GM21786 (cell line): ENCODE results near the gene HPX.

Experiments used
- ATAC-seq: cut with Tn5 transposase; IDR thresholded peaks from one replicate; pipeline ENCODE4 v1.9.1; 2021; ENCODE audit not compliant: unreplicated experiment

Gene HPX

DNA sequence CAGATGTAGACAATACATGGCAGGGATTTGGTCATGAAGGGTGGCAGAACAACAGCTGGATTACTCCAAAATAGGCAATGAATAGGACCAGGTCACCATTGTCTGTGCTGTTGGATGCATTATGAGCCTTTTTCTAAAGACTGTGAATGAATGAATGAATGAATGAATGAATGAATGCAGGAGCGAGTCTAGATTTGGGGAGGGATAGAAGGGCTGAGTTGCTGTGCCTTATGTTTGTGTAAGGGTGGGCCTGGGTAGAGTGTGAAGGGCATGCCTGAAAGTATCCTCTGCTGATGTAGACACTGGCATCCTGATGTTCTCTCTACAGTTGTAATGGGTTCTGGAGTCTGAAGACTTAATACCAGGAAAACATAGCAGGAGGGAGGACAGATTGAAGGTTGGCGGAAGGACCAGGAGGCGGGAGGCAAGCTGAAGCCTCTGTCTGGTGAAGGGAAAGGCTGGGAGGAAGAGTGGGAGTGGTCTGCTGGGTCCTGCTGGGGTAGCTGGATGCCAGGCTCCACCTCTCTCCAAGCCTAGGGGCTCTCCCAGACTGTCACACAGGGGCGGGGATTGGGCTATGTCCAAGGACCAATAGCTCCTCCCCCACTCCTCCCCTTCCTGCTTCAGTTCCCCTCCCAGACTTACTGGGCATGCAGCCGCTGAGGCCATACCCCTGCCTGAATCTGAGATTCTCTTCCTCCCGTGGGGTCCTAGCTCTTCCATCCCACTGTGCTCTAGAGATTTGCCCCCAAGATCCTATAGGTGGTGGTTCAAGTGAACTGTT lies 28.1 kb upstream of the HPX start:
- ATAC-seq: peak; percentile 83

DNA sequence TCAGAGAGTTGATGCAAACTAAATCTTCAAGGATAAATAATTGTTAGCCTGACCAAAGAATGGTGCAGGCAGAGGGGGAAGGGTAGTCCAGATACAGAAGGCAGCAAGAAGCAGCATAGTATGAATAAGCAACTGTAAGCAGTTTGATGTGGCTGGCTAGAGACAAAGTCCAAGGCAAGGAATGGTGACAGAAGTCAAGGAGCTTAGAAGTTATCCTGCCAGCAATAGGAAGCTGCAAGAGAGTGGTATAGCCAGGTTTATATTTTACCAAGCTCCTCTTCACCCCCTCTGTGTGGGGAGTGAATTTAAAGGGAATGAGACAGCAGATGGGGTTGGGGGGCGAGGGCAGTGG lies 18.3 kb upstream of the HPX start:
- ATAC-seq: no peak

DNA sequence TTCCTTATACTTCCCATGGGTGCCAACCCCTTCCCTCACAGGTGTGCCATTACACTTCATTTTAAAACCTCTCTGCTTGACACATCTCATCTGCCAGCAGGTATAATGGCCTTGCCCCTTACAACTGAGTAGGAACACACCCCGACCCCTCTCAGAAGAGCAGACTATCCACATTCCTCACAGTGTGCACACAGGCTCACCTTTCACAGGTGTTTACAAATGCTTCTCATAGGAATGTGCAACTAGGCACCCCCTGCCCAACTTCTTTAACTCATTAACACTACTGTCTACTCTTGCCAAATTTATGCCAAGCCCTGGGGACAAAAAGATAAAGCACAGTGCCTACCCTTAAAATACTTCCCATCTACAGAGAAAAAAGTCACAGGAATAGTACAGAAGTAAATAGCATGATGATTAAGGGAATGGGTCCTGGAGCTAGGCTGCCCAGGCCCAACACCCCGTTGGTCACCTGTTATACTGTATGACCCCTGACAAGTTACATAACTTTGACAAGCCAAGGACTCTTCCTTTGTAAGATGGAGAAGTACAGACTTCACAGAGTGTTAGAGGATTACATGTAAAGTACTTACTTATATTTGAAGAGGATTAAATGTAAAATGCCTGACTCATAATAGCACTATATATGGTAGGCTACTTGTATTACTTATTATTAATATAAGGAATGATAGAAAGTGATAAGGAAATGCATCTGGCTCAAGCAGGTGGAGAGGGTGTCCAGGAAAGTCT lies 17.7 kb upstream of the HPX start:
- no peak for ATAC-seq

DNA sequence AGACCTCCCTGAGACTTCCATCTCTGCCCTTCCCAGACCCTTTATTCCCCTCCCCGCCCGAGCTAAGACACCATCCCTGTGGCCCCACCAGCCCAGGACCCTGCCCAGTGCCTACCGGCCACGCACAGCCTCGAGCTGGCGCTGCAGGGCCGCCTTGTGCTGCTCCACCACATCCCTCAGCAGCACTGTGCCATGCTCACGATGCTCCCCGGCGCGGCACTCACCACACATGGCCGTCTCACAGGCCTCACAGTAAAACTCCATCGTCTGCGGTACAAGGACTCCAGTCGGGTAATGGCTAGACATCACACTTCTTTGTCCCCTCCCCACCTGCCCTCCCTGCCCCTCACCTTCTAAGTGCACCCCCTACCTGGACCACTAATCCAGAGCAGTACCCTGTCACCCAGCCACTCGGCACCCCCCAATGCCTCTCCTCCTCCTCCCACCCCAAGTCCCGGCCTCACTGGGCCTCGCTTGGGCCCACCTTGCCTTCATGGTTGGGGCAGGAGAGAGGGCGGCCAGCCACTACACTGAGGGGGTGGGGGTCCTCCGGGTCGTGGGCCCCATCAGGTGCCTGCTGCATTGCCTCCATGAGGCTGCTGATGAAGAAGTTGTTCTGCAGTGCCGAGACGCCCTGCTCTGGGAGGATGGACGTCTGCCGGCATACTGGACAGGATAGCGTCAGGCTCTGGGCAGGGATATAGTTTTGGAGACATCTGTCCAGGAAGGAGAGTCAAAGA lies 17.0 kb upstream of the HPX start:
- ATAC-seq: no peak

DNA sequence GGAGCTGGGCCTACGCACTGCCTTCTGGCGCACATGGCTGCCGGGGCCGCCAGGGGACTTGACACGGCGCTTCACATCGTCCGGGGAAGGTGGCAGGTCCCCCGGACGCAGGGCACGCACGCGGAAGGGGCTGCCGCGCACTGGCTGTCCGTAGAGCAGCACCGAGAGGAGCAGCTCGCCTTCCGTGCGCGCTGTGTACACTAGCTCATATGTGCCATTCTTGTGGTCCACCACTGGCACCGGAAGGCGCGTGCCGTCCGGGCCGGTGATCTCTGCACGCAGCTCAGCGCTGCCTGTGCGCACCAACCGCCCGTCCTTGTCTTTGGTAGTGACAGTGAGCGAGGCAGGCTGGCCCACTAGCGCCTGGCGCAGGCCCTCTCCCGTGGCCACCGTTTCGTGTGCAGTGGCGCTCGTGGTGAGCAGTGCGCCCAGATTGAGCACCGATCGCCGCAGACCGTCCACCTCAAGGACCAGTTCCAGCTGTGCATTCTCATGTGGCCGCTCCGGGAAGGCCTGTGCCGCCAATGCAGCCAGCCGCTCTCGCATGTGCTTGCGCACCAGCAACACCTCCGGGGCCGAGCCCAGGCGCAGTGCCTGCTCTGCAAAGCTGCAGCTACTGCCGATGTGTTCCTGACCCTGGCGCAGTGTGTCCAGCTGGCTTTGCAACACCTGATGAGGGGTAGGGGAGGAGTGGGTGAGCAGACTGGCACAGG lies 15.7 kb upstream of the HPX start:
- ATAC-seq: no peak

DNA sequence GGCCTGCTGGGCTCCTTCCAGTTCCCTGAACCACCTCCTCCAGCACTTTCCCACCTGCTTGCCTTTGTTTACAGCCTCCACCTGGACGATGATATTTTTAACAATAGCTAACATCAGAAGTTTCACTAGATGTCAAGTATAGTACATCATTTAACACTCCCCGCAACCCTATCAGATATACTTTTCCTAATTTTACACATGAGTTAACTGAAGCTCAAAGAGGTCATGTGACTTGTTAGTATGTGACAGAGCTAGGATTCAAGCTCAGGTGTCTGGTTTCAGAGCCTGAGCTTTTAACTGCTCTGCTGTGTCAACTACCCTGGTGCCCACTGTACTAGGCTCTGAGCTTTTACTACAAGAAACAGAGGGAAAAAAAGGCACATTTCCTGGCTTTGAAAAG lies 14.3 kb upstream of the HPX start:
- ATAC-seq: no peak

DNA sequence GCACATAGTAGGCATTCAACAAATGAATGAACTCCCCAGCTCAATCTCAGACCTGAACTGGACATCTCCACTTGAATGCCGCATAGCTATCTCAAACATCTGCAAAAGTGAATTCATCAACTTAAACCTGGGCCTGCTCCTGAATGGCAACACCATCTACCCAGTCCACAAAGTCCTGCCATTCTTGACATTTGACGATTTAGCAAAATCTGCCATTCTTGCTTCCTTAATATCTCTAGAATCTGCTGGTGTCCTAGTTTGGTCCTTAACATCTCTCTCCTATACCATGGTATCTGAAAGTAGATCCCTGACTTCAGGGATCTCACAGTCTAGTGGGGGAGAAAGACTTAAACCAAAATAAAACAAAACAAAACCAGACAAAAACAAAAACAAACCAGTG lies 12.4 kb upstream of the HPX start:
- ATAC-seq: no peak

DNA sequence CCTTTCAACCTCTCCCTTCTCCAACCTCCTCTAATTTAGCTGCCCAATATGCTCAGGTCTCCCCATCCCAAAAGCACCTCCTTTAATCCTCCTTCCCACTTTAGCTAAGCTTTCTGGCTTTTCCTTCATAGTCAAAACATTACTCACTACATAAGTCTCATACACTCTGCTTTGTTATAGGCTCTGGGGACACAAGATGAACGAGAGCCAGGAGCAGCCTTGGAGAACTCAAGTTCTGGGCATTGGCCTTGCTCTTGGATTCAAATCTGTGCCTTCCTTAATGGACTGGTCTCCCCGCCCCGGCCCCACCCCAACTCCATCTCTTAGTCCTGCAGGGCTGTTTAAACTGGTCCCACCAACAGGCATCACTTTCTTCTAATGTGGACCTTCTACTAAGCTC lies 11.4 kb upstream of the HPX start:
- no peak for ATAC-seq

DNA sequence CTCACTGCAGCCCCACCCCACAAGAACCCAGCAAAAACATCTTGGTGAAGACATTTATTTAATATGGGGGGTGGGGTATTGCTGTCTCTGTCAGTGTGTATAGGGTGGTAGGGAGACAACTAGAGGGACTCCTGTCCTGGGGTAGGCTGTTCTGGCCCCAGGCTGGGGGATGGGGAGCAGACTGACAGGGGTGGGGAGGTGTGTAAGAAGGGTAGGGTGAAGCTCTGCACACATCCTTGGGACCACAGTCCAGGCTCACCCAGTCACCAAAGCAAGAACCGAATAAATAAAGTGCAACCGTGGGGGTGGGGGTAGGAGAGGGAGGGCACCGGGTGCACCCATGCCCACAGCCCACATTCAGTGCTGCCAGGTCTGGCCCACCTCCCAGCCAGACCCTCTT lies 7.8 kb upstream of the HPX start:
- ATAC-seq: no peak

DNA sequence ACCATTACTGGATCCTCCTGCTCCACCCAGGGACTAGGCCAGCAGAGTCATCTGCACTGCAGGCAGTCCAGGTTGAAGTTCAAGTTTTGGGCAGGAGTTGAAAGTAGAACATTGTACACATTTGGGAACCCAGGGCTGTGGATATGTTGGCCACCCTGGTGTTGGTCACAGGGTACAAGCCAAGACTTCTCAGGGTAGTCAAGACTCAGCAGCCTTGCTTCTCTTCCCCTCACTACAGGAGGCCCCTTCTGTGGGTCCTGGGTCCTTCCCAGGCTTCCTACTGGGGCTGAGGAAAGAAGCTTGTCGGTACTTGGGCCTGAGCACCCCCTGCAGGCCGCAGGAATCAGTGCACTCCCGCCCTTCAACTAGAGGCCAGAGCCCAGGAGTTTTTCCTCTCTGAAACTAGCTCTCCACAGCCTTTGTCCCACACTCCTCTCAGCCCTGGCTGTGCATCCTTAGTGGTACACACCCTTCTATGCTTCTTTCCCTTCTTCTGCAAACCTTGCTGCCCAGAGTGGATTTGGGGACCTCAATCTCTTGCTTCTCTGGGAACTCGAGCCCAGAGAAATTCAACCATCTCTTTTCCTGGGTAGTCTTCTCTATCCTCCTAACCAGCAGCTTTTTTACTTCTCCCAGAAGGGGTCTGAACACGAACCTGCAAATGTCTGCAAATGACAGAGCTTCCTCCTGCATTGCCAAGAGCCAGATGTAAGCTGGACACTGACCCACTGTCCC lies 2.6 kb upstream of the HPX start:
- peak; percentile 63 for ATAC-seq

DNA sequence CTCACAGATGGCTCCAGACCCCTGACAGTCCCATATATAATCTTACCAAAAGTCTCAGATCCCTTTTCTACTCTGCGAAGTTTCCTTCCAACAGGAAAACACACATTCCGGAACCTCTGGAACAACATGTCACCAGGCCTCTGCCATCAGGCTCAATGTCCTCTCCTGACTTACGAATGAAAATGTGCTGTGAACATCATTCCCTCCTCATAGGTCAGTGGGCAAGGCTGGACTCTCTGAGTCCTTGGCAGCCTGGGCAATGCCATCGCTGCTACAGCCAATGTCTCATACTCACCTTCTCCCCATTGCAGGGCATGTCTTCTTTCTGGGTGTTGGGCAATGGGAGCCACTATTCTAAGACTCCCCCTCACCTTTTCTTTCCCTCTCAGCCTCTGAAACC lies 1.7 kb upstream of the HPX start:
- no peak for ATAC-seq

DNA sequence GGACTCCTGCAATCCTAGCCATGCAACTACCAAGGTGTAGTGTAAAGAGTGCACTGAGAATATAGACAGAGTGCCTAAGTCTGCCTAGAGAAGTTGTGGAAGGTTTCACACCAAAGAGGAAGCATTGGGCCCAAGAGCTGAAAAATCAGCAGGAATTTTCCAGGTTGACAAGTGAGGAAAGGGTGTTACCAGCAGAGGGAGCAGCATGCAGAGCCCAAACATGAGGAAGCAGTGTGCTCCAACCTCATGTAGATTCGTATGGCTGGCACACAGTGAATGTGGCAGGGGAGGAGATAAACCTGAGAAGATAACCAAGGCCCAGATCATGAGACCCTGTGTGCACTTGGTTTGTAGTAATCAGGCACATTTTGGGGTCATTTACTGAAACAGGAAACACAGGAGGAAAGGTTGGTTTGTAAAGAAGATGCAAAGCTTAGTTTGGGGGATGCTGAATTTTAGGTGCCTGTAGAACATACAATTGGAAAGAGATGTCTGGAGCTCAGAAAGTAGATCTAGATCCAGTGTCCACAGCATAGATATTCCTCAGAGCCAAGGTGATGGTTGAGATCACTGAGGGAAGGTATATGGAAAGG lies 1.7 kb downstream of the HPX start:
- ATAC-seq: no peak

DNA sequence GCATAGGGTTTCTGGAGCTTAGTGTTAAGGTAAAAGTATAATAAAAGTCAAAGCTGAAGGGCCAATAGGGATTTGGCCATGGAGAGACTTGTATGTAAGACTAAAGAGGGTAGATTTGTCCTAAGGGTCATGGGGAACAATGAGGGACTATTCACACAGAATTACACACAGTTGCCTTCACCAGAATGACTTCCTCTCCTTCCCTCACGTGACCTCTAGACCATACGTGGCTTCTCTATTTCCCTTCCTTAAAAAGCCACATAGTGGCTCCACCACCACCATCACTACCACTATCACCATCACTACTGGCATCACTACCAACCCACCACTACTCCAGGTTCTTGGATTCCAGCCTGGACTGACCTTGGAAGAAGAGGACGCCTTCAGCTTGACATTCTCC lies 2.8 kb downstream of the HPX start:
- ATAC-seq: no peak

DNA sequence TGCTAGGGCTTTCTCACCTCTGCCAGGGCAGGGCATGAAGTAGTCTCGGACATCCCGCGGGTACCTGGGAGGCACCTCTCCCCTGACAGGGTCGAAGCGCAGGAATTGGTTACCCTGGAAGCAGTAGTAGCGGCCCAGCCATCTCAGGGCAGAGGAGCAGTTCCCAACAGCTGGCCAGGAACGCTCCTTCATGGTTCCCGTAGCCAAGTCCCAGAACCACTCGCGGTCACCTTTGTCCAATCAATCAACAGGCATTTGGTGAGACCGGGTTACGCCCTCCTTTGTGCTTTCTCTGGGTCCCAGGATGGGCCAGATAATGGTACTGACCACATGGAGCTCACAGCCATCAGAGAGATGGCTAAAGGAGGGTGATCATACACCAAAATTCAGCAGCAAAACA lies 3.4 kb downstream of the HPX start:
- no peak for ATAC-seq

DNA sequence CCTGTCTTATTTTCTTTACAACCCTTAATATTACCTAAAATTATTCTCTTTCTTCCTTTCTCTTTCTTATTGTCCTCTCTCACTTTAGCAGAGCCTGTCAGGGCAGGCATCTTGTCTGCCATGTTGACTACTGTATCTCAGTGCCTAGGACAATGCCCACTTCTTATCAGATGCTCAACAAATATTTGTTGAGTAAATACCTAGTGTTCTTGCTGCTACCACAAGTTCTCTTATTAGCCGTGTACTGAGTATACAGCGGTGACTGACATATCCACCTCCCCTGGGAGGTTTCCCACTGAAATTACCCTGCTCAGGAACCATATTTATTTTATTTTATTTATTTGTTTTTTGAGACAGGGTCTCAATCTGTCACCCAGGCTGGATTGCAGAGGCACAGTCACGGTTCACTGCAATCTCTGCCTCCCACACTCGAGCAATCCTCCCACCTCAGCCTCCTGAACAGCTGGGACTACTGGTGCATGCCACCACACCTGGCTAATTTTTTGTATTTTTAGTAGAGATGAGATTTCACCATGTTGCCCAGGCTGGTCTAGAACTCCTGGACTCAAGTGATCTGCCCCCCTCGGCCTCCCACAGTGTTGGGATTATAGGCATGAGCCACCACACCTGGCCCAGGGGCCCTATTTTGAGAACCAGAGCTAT lies 6.7 kb downstream of the HPX start:
- ATAC-seq: no peak

DNA sequence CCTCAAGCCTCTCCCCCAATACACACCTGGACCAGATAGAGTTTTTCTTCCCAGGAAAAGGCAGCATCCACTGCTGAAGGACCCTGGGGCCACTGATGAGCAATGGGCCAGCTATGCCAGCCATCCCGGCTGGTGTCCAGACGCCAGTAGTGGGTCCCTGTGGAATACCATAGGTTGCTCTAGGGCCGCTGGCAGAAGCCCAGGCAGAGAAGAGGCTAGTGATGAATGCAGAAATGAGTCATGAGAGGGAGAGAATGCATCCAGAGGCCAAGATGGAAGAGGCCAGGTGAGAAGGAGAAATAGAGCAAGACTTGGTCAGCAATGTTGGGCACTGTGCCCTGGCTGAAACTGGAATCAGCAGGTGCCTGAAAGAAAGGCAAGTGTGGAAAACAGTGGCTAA lies 8.9 kb downstream of the HPX start:
- no peak for ATAC-seq

DNA sequence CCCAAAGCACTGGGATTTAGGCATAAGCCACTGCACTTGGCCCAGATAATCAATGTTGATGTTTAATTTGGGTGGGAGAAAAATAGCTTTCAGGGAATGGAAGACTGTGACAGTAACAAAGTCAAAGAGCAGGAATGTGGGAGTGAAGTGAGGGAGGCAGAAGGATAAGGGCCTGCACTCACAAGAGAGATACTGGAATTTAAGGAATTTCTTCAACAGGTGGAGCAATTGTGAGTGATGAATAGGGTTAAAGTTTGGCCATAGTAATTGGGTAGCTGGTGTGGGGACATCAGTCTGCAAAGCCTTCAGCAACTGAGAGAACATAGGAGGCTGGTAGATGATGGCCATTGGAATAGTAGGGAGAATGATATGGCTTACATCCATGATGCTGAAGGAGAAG lies 13.3 kb downstream of the HPX start:
- no peak for ATAC-seq

DNA sequence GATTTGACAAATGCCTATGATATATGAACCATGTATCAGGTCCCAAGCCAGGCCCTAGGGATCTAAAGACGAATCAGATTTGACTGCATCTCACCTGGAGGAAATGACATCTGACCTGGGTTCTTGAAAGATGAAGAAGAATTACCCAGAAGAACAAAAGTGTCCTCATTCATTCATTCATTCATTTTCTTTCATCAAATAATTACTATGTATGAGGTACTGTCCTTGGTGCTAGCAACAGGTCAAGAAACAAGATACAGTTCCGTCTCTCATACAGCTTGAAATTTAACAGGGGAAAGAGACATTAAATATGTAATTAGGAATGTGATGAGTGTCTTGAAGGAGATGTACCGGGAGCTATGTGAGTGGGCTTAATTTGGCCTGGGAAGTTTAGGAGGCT lies 20.1 kb downstream of the HPX start:
- no peak for ATAC-seq

DNA sequence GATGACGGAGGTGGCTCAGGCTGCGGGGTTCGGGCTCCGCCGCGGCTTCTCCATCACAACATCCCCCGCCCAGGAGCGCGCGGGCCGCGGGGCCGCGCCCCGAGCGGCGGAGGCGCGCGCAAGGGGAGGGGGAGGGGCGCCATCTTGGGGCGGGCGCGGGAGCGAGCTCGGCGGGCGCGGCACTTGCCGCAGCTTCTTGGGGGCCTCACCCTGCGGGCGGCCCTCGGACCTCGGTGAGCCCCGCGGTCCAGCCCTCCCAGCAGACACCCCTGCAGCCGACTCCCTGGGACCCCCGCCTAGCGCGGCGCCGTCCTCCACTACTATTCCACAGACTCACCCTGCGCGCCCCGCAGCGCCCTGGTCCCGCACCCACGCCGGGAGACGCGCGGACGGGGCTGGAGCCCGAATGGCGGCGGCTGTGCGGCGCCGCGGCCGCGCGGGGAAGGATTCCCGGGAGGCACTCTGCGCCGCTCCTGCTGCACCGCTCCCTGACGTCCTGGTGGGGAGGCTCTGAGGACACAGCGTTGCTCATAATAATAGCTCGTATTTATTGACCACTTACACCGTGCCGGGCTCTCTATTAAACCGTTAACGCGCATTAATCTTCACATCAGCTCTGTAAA lies 21.7 kb downstream of the HPX start, which contains the start of gene APBB1:
TSS of gene APBB1 (minus strand) at position 86 of the 623 bp plus-strand sequence. CDS start 7,747 bp downstream, outside the sequence.
- peak; percentile 44 for ATAC-seq
